Heart left ventricle (tissue), 16 donors: ENCODE data around the gene PTPN12. TPM values are rescaled to one million over a fixed set of nuclear protein-coding genes. Genes with fewer than 3 reads are reported as not detected.

Experiments
- ATAC-seq, 4 donors: fragments of 200-7000 bp; cut with Tn5 transposase; one replicate each; pipeline ENCODE4 v1.9.1; 2020 to 2022; ENCODE audit warnings: moderate library complexity in 4 of 4, mild to moderate bottlenecking in 3 of 4, moderate number of reproducible peaks in 1 of 4
- DNase-seq, 5 donors: peaks; one replicate each; pipeline ENCODE4 v3.0.0-alpha.2; 2020
- H3K27ac ChIP-seq, 12 donors: fragments of 200-600 bp; sonication (generic) in 4 of 12; one replicate each; pipeline versions ENCODE4 v1.5.0 to v1.8.0; 2016 to 2022; ENCODE audit warnings: mild to moderate bottlenecking in 2 of 12
- H3K27me3 ChIP-seq, 9 donors: fragments of 200-600 bp; sonication (generic) in 2 of 9; one replicate each; pipeline versions ENCODE4 v1.5.1 to v1.8.0; 2016 to 2022; ENCODE audit warnings: mild to moderate bottlenecking in 3 of 9
- H3K36me3 ChIP-seq, 9 donors: fragments of 200-600 bp; sonication (generic) in 2 of 9; one replicate each; pipeline versions ENCODE4 v1.5.0 to v1.8.0; 2018 to 2022; ENCODE audit warnings: mild to moderate bottlenecking in 2 of 9
- H3K4me1 ChIP-seq, 12 donors: fragments of 200-600 bp; sonication (generic) in 4 of 12; one replicate each; pipeline versions ENCODE4 v1.5.0 to v1.8.0; 2016 to 2022; ENCODE audit warnings: mild to moderate bottlenecking in 3 of 12
- H3K4me3 ChIP-seq, 12 donors: fragments of 200-600 bp; sonication (generic) in 4 of 12; one replicate each; pipeline versions ENCODE4 v1.5.0 to v1.8.0; 2017 to 2022; ENCODE audit warnings: mild to moderate bottlenecking in 9 of 12, moderate library complexity in 4 of 12
- H3K9me3 ChIP-seq, 12 donors: fragments of 200-600 bp; sonication (generic) in 4 of 12; one replicate each; pipeline versions ENCODE4 v1.5.0 to v1.8.0; 2016 to 2022; ENCODE audit warnings: mild to moderate bottlenecking in 1 of 12
- POLR2A ChIP-seq, 2 donors: fragments of 450-650 bp; IDR thresholded peaks; one replicate each; pipeline ENCODE4 v1.6.1; 2017; ENCODE audit warnings: antibody characterized with exemption in 2 of 2, mild to moderate bottlenecking in 2 of 2, moderate library complexity in 2 of 2
- WGBS, 4 donors: extraction: QIAGEN DNeasy Blood & Tissue Kit in 2 of 4; methylation state at CpG; one replicate each; pipeline versions ENCODE4 v1.1.5 to v1.1.7; 2013 to 2018; 5-methylcytosine and 5-hydroxymethylcytosine counted together
- intact Hi-C, 10 donors: fragments of 100-400 bp; cut with DNase I; formaldehyde crosslinking; loops; one replicate each; pipeline versions ENCODE4 v1.11.1 to v1.14.2; 2022
- polyA plus RNA-seq, 2 donors: library from polyadenylated mRNA; stranded (reverse); fragments of 200-250 nt; gene quantifications; one replicate each; pipeline ENCODE4 v1.2.3, GENCODE V29; 2013
- total RNA-seq, 9 donors: library from RNA; depleted of rRNA in 2 of 9; stranded (reverse); fragments of >200 nt in 2 of 9; fragmentation: NEBNext Ultra II Directional in 3 of 9; extraction: Animal tissue kit (Norgen Biotek cat#: 25700) in 3 of 9; gene quantifications; one replicate each; pipeline versions ENCODE4 v1.1.0 to v1.2.4, GENCODE V29; 2016 to 2023
- TF ChIP-seq, protein P1 (sequence below), 12 donors: fragments of 200-600 bp; sonication (generic) in 4 of 12; IDR thresholded peaks; one replicate each; pipeline versions ENCODE4 v1.5.0 to v1.8.0; 2018 to 2022; ENCODE audit warnings: antibody characterized with exemption in 12 of 12, mild to moderate bottlenecking in 5 of 12
- donor health status: ischemic (EF 13 %, LVEDD 7.1; RV severe dilation, severe dysfunction).
- donor health status: healthy with polysubstance abuse.
- donor health status: DM: no; HTN: yes; CAD: no.
- donor health status: DM: no; HTN: no; CAD: no.
- donor health status: ischemic (EF 25% LVEDD 6.9; RV normal size, moderate dysfunction).
- donor health status: ischemic (EF 25% LVEDD 5.7; RV mildly dilated, moderate dysfunction).
- donor health status: healthy.
- donor health status: DM: yes; HTN: yes; CAD: no.
- donor health status: ischemic (EF 35%, LVEDD 5.7; RV mildly dilated, moderate dysfunction).
- donor health status: nonischemic (EF 11% LVEDD 7.7; RV severe dilation, severe dysfunction).
- donor health status: DM: yes; HTN: yes; CAD: no.
- donor health status: PGD.
- donor health status: ischemic (EF 29% LVEDD 5.4; RV normal size, mild dysfunction).
- donor health status: nonischemic (EF 23%, LVEDD 6.1; RV moderate dilation, normal function).

Gene PTPN12
- total and polyA plus RNA-seq, 11 donors, result 33.9 to 83.9 (median 41.9) TPM

DNA sequence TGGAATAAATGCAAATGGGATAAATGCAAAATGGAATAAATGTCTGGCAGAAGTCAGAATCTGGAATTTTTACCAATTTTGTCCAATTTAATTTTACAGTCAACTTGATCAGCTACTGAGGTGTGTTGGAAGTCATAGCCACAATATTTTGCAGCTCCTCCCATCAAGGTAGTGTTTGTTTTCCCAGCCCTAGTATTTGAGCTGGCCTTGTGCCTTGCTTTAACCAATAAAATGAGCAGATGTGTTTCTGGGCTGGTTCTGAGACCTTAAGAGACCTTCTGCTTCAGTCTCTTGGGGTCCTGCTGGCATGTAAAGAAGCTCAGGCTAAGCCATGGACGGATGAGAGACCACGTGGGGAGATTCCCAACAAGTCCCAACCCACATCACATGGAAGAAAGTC lies 116.5 kb downstream of the PTPN12 start:
- Histone ChIP-seq H3K27ac (no peak overlapping the region), H3K36me3 (peaks cover 0 to 71% (median 34%) of the 10 kb centered on the region in 9 donors), H3K4me1 (peaks cover 0 to 11% (median 0%) of the 10 kb centered on the region in 12 donors), H3K27me3 (no peaks in the 10 kb centered on the region), H3K9me3 (no peaks in the 10 kb centered on the region), H3K4me3 (no peak overlapping the region)
- DNase-seq (no peak), ATAC-seq (no peak)
- 62 to 73% (median 68%) methylated on average over 2 of the region's 2 CpGs for WGBS, 4 donors
- intact Hi-C loops, result loop anchor here in 3 of 10 donors (5.0 to 10.0 kb wide), 4 partner anchors 104 to 371 kb away; no protein-coding TSS in a partner anchor
- TF ChIP-seq POLR2A (IDR thresholded peaks at IDR 0.05), result no peak
- TF ChIP-seq, protein P1, sequence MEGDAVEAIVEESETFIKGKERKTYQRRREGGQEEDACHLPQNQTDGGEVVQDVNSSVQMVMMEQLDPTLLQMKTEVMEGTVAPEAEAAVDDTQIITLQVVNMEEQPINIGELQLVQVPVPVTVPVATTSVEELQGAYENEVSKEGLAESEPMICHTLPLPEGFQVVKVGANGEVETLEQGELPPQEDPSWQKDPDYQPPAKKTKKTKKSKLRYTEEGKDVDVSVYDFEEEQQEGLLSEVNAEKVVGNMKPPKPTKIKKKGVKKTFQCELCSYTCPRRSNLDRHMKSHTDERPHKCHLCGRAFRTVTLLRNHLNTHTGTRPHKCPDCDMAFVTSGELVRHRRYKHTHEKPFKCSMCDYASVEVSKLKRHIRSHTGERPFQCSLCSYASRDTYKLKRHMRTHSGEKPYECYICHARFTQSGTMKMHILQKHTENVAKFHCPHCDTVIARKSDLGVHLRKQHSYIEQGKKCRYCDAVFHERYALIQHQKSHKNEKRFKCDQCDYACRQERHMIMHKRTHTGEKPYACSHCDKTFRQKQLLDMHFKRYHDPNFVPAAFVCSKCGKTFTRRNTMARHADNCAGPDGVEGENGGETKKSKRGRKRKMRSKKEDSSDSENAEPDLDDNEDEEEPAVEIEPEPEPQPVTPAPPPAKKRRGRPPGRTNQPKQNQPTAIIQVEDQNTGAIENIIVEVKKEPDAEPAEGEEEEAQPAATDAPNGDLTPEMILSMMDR (IDR thresholded peaks at IDR 0.05), result no peak

DNA sequence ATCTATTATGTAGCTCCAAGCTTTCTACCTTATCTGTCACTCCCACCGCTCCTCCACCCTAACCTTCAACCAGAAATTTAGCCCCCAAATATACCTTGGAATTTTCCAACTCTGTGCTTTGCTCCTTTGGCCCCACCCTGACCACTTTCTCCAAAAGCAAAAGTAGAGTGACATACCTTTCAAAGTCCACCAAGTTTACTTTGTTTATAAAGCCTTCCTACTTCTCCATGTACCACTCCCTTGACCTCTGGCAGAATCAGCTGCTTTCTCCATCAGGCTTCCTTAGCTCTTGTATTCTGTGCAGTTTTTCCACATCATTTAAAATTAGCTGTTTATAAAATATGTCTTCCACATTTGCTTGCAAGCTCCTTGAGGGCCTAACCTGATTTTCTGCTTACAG lies 118.3 kb downstream of the PTPN12 start:
- H3K4me1 ChIP-seq, result peaks cover 0 to 7% (median 0%) of the 10 kb centered on the region in 12 donors
- ATAC-seq, result no peak
- TF ChIP-seq, protein P1 (IDR thresholded peaks at IDR 0.05), result no peak
- TF ChIP-seq POLR2A (IDR thresholded peaks at IDR 0.05), result no peak
- H3K27me3 ChIP-seq, result no peaks in the 10 kb centered on the region
- no peak for DNase-seq
- intact Hi-C loops, result loop anchor here in 6 of 10 donors (2.0 to 10.0 kb wide), 7 partner anchors 42 to 369 kb away; partner anchors contain the start of gene RSBN1L (in 1 of the 6)
- H3K27ac ChIP-seq, result no peak overlapping the region
- no peak overlapping the region for H3K4me3 ChIP-seq
- no peaks in the 10 kb centered on the region for H3K9me3 ChIP-seq
- WGBS, 4 donors, result 40 to 100% (median 98%) methylated on average over 1 of the region's 1 CpG
- H3K36me3 ChIP-seq, result peaks cover 0 to 79% (median 34%) of the 10 kb centered on the region in 9 donors

DNA sequence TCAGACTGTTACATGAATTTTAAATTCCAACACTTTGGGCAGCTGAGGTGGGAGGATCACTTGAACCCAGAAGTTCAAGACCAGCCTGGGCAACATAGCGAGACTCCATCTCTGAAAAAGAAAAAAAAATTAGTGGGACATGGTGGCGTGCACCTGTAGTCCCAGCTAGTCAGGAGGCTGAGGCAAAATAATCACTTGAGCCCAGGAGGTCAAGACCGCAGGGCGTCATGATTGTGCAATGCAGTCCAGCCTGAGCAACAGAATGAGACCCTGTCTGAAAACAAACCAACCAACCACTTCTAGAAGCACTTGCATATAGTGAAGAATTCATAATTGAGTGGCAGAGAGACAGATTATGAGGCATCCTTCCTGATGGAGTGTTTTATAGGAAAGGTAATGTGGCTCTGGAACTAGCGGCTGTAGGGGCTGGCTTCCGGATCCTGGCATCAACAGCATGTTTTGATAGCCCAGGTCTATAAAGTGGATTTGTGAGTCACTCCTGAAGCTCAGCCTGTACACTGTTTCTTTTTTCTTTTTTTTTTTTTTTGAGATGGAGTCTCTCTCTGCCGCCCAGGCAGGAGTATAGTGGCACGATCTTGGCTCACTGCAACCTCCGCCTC lies 118.9 kb downstream of the PTPN12 start:
- 92 to 99% (median 96%) methylated on average over 9 of the region's 9 CpGs for WGBS, 4 donors
- H3K27me3 ChIP-seq, result no peaks in the 10 kb centered on the region
- DNase-seq (no peak), ATAC-seq (no peak)
- H3K27ac ChIP-seq, result no peak overlapping the region
- H3K36me3 ChIP-seq, result peaks cover 0 to 80% (median 34%) of the 10 kb centered on the region in 9 donors
- TF ChIP-seq, protein P1 (IDR thresholded peaks at IDR 0.05), result no peak
- no peak for TF ChIP-seq POLR2A (IDR thresholded peaks at IDR 0.05)
- H3K4me1 ChIP-seq, result peaks cover 0 to 7% (median 0%) of the 10 kb centered on the region in 12 donors
- no peak overlapping the region for H3K4me3 ChIP-seq
- intact Hi-C loops, result loop anchor here in 7 of 10 donors (2.0 to 10.0 kb wide), 7 partner anchors 41 to 369 kb away; partner anchors contain the start of gene RSBN1L (in 1 of the 7)
- no peaks in the 10 kb centered on the region for H3K9me3 ChIP-seq

DNA sequence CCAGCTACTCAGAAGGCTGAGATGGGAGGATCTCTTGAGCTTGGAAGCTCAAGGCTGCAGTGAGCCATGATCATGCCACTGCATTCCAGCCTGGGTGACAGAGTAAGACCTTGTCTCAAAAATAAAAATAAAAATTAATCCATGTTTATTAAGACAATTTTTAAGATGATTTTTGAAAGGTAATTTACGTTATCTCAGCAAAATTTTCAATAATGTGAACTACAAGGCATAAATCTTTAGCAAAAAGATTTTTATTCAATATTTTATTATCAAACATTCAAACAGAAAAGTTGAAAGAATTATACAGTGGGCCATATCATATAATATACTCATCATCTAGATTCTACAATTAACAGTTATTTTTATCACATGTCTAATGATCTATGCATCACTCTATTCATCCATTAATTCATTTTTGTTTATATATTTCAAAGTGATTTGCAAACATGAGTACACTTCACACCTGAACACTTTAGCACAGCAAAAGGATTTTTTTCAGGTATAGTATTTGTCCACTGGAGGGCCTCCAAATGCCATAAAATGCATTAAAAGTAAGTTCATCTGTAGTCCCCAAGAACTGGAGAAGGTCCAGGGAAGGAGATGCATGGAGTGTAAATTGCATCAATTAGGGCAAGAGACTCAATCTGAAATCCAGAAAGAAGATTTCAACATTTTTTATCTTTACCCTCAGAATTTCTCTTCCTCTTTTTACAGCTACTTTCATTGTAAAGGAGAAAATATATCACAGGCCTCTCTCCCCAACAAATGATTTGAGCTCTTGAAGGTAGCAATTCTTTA lies 120.5 kb downstream of the PTPN12 start:
- TF ChIP-seq, protein P1 (IDR thresholded peaks at IDR 0.05), result peak; percentile 19 to 60 (median 46)
- no peak for TF ChIP-seq POLR2A (IDR thresholded peaks at IDR 0.05)
- H3K4me3 ChIP-seq, result no peak overlapping the region
- ATAC-seq (peak in 1 of 4 donors; percentile 32), DNase-seq (no peak)
- peaks cover 0 to 75% (median 38%) of the 10 kb centered on the region in 9 donors for H3K36me3 ChIP-seq
- H3K27ac ChIP-seq, result no peak overlapping the region
- 92 to 100% (median 97%) methylated on average over 1 of the region's 1 CpG for WGBS, 4 donors
- peaks cover 0 to 3% (median 0%) of the 10 kb centered on the region in 12 donors for H3K4me1 ChIP-seq
- intact Hi-C loops, result loop anchor here in 5 of 10 donors (2.0 to 10.0 kb wide), 6 partner anchors 40 to 367 kb away; partner anchors contain the start of gene RSBN1L (in 1 of the 5)
- no peaks in the 10 kb centered on the region for H3K27me3 ChIP-seq
- no peaks in the 10 kb centered on the region for H3K9me3 ChIP-seq
